ENCODE measurements around the gene PRKAB1.
"Not testable (repeated sequence)": the region's sequence is repeated elsewhere in the genome, so short reads cannot be mapped to it uniquely, and the experiment has no call there.

Gene PRKAB1

GRCh38 chr12:119683413-119683812, 15.5 kb downstream of the PRKAB1 start:
- no peak for DNase-seq (ENCODE audit: extremely low read depth in 1 of 2, low read depth in 1 of 2)

- DNase-seq (ENCODE audit: extremely low read depth in 1 of 2, low read depth in 1 of 2): no peak
Observed at GRCh38 chr12:119683816-119684215, 15.9 kb downstream of the PRKAB1 start.

- no peak for DNase-seq (ENCODE audit: extremely low read depth in 1 of 2, low read depth in 1 of 2)
Observed at GRCh38 chr12:119684711-119685369, 16.9 kb downstream of the PRKAB1 start.

- no peak for DNase-seq (ENCODE audit: extremely low read depth in 1 of 2, low read depth in 1 of 2)
Observed at GRCh38 chr12:119685375-119685774, 17.4 kb downstream of the PRKAB1 start.

- no peak for DNase-seq (ENCODE audit: extremely low read depth in 1 of 2, low read depth in 1 of 2)
Observed at GRCh38 chr12:119686355-119686754, 18.4 kb downstream of the PRKAB1 start.

GRCh38 chr12:119686776-119687175, 18.8 kb downstream of the PRKAB1 start:
- DNase-seq (ENCODE audit: extremely low read depth in 1 of 2, low read depth in 1 of 2): no peak

- no peak for DNase-seq (ENCODE audit: extremely low read depth in 1 of 2, low read depth in 1 of 2)
Observed at GRCh38 chr12:119687406-119687805, 19.5 kb downstream of the PRKAB1 start.

GRCh38 chr12:119687879-119688278, 19.9 kb downstream of the PRKAB1 start:
- no peak for DNase-seq (ENCODE audit: extremely low read depth in 1 of 2, low read depth in 1 of 2)

GRCh38 chr12:119689935-119690500, 22.1 kb downstream of the PRKAB1 start:
- no peak for DNase-seq (ENCODE audit: extremely low read depth in 1 of 2, low read depth in 1 of 2)

GRCh38 chr12:119691202-119691810, 23.4 kb downstream of the PRKAB1 start:
- no peak for DNase-seq (ENCODE audit: extremely low read depth in 1 of 2, low read depth in 1 of 2)

- no peak for DNase-seq (ENCODE audit: extremely low read depth in 1 of 2, low read depth in 1 of 2)
Observed at GRCh38 chr12:119692410-119692809, 24.5 kb downstream of the PRKAB1 start.

- DNase-seq (ENCODE audit: extremely low read depth in 1 of 2, low read depth in 1 of 2): no peak
Observed at GRCh38 chr12:119692997-119693396, 25.1 kb downstream of the PRKAB1 start.

- no peak for DNase-seq (ENCODE audit: extremely low read depth in 1 of 2, low read depth in 1 of 2)
Observed at GRCh38 chr12:119693511-119693910, 25.6 kb downstream of the PRKAB1 start.

GRCh38 chr12:119694111-119694510, 26.2 kb downstream of the PRKAB1 start:
- DNase-seq (ENCODE audit: extremely low read depth in 1 of 2, low read depth in 1 of 2): no peak

- no peak for DNase-seq (ENCODE audit: extremely low read depth in 1 of 2, low read depth in 1 of 2)
Observed at GRCh38 chr12:119695034-119695433, 27.1 kb downstream of the PRKAB1 start.

GRCh38 chr12:119696943-119697342, 29.0 kb downstream of the PRKAB1 start:
- no peak for DNase-seq (ENCODE audit: extremely low read depth in 1 of 2, low read depth in 1 of 2)

- DNase-seq (ENCODE audit: extremely low read depth in 1 of 2, low read depth in 1 of 2): no peak
Observed at GRCh38 chr12:119699199-119699760, 31.3 kb downstream of the PRKAB1 start.

GRCh38 chr12:119700078-119700477, 32.1 kb downstream of the PRKAB1 start:
- no peak for DNase-seq (ENCODE audit: extremely low read depth in 1 of 2, low read depth in 1 of 2)

GRCh38 chr12:119704065-119704747, 36.3 kb downstream of the PRKAB1 start:
- DNase-seq (ENCODE audit: extremely low read depth in 1 of 2, low read depth in 1 of 2): no peak

- no peak for DNase-seq (ENCODE audit: extremely low read depth in 1 of 2, low read depth in 1 of 2)
Observed at GRCh38 chr12:119705182-119705581, 37.2 kb downstream of the PRKAB1 start.

GRCh38 chr12:119706427-119706826, 38.5 kb downstream of the PRKAB1 start:
- DNase-seq (ENCODE audit: extremely low read depth in 1 of 2, low read depth in 1 of 2): not testable (repeated sequence)
